HL-60/S4 treated with retinoic acid at 250 ng/mL for 4 days and 3 days (cell line): ENCODE results near the gene TRIM29.
"Not testable (repeated sequence)": the region's sequence is repeated elsewhere in the genome, so short reads cannot be mapped to it uniquely, and the experiment has no call there.

ENCODE experiments used
- in situ Hi-C: fragments of 300-500 bp; cut with MboI; formaldehyde crosslinking; loops from 2 replicates; pipeline ENCODE4 v1.7.0; 2022; ENCODE audit warnings: low sequenced_read_pairs

The TRIM29 gene

GRCh38 chr11:120137611-120138521, at the start of gene TRIM29:
TSS of gene TRIM29 (minus strand) at chr11:120138113. CDS start at chr11:120138031, 82 bp downstream.
- in situ Hi-C loops = no loop called here

GRCh38 chr11:120186774-120187591, 49.1 kb upstream of the TRIM29 start:
- in situ Hi-C loops = no loop called here

- in situ Hi-C loops = no loop called here
These were observed 48.5 kb upstream of the TRIM29 start for GRCh38 chr11:120186456-120186773.

GRCh38 chr11:120185706-120186455, 48.0 kb upstream of the TRIM29 start:
- in situ Hi-C loops = no loop called here

GRCh38 chr11:120184946-120185705, 47.2 kb upstream of the TRIM29 start:
- in situ Hi-C loops = no loop called here

- in situ Hi-C loops = no loop called here
These were observed 46.5 kb upstream of the TRIM29 start for GRCh38 chr11:120184371-120184945.

- in situ Hi-C loops = no loop called here
These were observed 45.8 kb upstream of the TRIM29 start for GRCh38 chr11:120183701-120184141.

GRCh38 chr11:120182790-120183491, 45.0 kb upstream of the TRIM29 start:
- in situ Hi-C loops = no loop called here

GRCh38 chr11:120182372-120182771, 44.5 kb upstream of the TRIM29 start:
- in situ Hi-C loops = no loop called here

GRCh38 chr11:120181376-120181975, 43.6 kb upstream of the TRIM29 start:
- in situ Hi-C loops = no loop called here

- in situ Hi-C loops = no loop called here
These were observed 42.8 kb upstream of the TRIM29 start for GRCh38 chr11:120180551-120181232.

GRCh38 chr11:120180063-120180462, 42.1 kb upstream of the TRIM29 start:
- in situ Hi-C loops = not testable (repeated sequence)

- in situ Hi-C loops = loop anchor here (10.0 kb wide), 1 partner anchor 126 kb away; no protein-coding TSS in a partner anchor
These were observed 41.3 kb upstream of the TRIM29 start for GRCh38 chr11:120179057-120179672.

GRCh38 chr11:120178561-120179056, 40.7 kb upstream of the TRIM29 start:
- in situ Hi-C loops = loop anchor here (10.0 kb wide), 1 partner anchor 126 kb away; no protein-coding TSS in a partner anchor

- in situ Hi-C loops = loop anchor here (5.0 to 10.0 kb wide), 2 partner anchors 52 to 130 kb away; no protein-coding TSS in a partner anchor
These were observed 37.0 kb upstream of the TRIM29 start for GRCh38 chr11:120174866-120175265.

GRCh38 chr11:120173807-120174206, 35.9 kb upstream of the TRIM29 start:
- in situ Hi-C loops = loop anchor here (5.0 to 10.0 kb wide), 2 partner anchors 53 to 131 kb away; no protein-coding TSS in a partner anchor

- in situ Hi-C loops = loop anchor here (5.0 to 10.0 kb wide), 2 partner anchors 54 to 132 kb away; no protein-coding TSS in a partner anchor
These were observed 35.2 kb upstream of the TRIM29 start for GRCh38 chr11:120173019-120173705.
